WTC11 (cell line): ENCODE measurements around the gene COX10. TPM values are rescaled to one million over a fixed set of nuclear protein-coding genes. Genes with fewer than 3 reads are reported as not detected.

Experiments
- ATAC-seq: fragments of 200-7000 bp; cut with Tn5 transposase; 2 replicates; pipeline ENCODE4 v1.10.0; 2021; ENCODE audit warnings: mild to moderate bottlenecking, moderate library complexity
- CTCF ChIA-PET: fragments of 300-600 bp; sonication (Branson Sonifier 250); formaldehyde crosslinking; loops from one replicate; lab custom pipeline; 2021; ENCODE audit warnings: antibody characterized with exemption; lab: Charles Lee
- POLR2A ChIA-PET: fragments of 350-600 bp; sonication (Branson Sonifier 250); formaldehyde crosslinking; loops from one replicate; lab custom pipeline; 2021; ENCODE audit warnings: antibody characterized with exemption; lab: Charles Lee
- DNase-seq: peaks from one replicate; pipeline ENCODE4 v3.0.0; 2021; ENCODE audit warnings: low spot score
- H3K27ac Mint-ChIP-seq: 2 replicates; pipeline ENCODE4 v1.8.0; 2021; ENCODE audit warnings: mixed read lengths
- H3K27me3 Mint-ChIP-seq: 2 replicates; pipeline ENCODE4 v1.8.0; 2021; ENCODE audit warnings: low read depth, mild to moderate bottlenecking, moderate library complexity, mixed read lengths
- H3K36me3 Mint-ChIP-seq: 2 replicates; pipeline ENCODE4 v1.8.0; 2021; ENCODE audit warnings: mixed read lengths
- H3K4me1 Mint-ChIP-seq: 2 replicates; pipeline ENCODE4 v1.8.0; 2022; ENCODE audit warnings: mixed read lengths
- H3K4me3 Mint-ChIP-seq: 2 replicates; pipeline ENCODE4 v1.8.0; 2021; ENCODE audit warnings: mild to moderate bottlenecking, moderate library complexity, mixed read lengths
- H3K9me3 Mint-ChIP-seq: 2 replicates; pipeline ENCODE4 v1.8.0; 2021; ENCODE audit warnings: mixed read lengths
- CBFB ChIP-seq: sonication (generic); formaldehyde crosslinking; IDR thresholded peaks from 2 replicates; pipeline ENCODE4 v1.8.1; 2022; ENCODE audit warnings: mild to moderate bottlenecking, low read depth, missing genetic modification reagents
- CDX4 ChIP-seq: fragments of 250-450 bp; sonication (Bioruptor Pico); IDR thresholded peaks from 2 replicates; pipeline ENCODE4 v1.9.0; 2021; ENCODE audit warnings: moderate library complexity, mild to moderate bottlenecking, inconsistent platforms, borderline replicate concordance
- CREB1 ChIP-seq: sonication (generic); formaldehyde crosslinking; IDR thresholded peaks from 2 replicates; pipeline ENCODE4 v1.8.0; 2023; ENCODE audit warnings: mild to moderate bottlenecking, missing genetic modification reagents
- CREM ChIP-seq: sonication (generic); formaldehyde crosslinking; IDR thresholded peaks from 2 replicates; pipeline ENCODE4 v1.8.1; 2022; ENCODE audit warnings: mild to moderate bottlenecking, missing genetic modification reagents, moderate library complexity
- E2F5 ChIP-seq: sonication (generic); formaldehyde crosslinking; IDR thresholded peaks from 2 replicates; pipeline ENCODE4 v1.8.1; 2022; ENCODE audit warnings: mild to moderate bottlenecking, moderate library complexity, missing genetic modification reagents
- FOXJ3 ChIP-seq: sonication (generic); formaldehyde crosslinking; IDR thresholded peaks from 2 replicates; pipeline ENCODE4 v1.9.0; 2021; ENCODE audit warnings: missing genetic modification reagents, mild to moderate bottlenecking, borderline replicate concordance
- FOXP1 ChIP-seq: sonication (generic); formaldehyde crosslinking; IDR thresholded peaks from 2 replicates; pipeline ENCODE4 v1.8.0; 2022; ENCODE audit warnings: missing genetic modification reagents, mild to moderate bottlenecking, moderate library complexity, borderline replicate concordance
- GRHL2 ChIP-seq: fragments of 250-450 bp; sonication (Bioruptor Pico); IDR thresholded peaks from 2 replicates; pipeline ENCODE4 v1.8.0; 2022; ENCODE audit warnings: mild to moderate bottlenecking, moderate library complexity; ENCODE audit not compliant: insufficient replicate concordance, severe bottlenecking
- IRF2 ChIP-seq: sonication (generic); formaldehyde crosslinking; IDR thresholded peaks from 2 replicates; pipeline ENCODE4 v1.8.0; 2022; ENCODE audit warnings: low read depth, missing genetic modification reagents, borderline replicate concordance
- NR3C1 ChIP-seq: sonication (generic); formaldehyde crosslinking; conservative IDR thresholded peaks from 2 replicates; pipeline ENCODE4 v1.8.1; 2023; ENCODE audit warnings: low read depth, mild to moderate bottlenecking, missing genetic modification reagents
- ZNF219 ChIP-seq: sonication (generic); formaldehyde crosslinking; IDR thresholded peaks from 2 replicates; pipeline ENCODE4 v1.8.0; 2023; ENCODE audit warnings: missing genetic modification reagents, mild to moderate bottlenecking, borderline replicate concordance
- ZNF232 ChIP-seq: sonication (generic); formaldehyde crosslinking; IDR thresholded peaks from 2 replicates; pipeline ENCODE4 v1.8.0; 2022; ENCODE audit warnings: mild to moderate bottlenecking, missing genetic modification reagents
- ZNF532 ChIP-seq: fragments of 250-450 bp; sonication (Bioruptor Pico); IDR thresholded peaks from 2 replicates; pipeline ENCODE4 v1.9.0; 2021; ENCODE audit warnings: mild to moderate bottlenecking, borderline replicate concordance
- ZSCAN18 ChIP-seq: fragments of 250-450 bp; sonication (Bioruptor Pico); IDR thresholded peaks from 2 replicates; pipeline ENCODE4 v2.1.2; 2022; ENCODE audit warnings: mild to moderate bottlenecking, moderate library complexity
- total RNA-seq: library from RNA; stranded (reverse); gene quantifications from 3 replicates; pipeline ENCODE4 v1.2.3, GENCODE V29; 2021
- TF ChIP-seq, protein P1 (sequence below): sonication (generic); formaldehyde crosslinking; IDR thresholded peaks from 2 replicates; pipeline ENCODE4 v1.8.1; 2023; ENCODE audit warnings: mild to moderate bottlenecking, missing genetic modification reagents
- TF ChIP-seq, protein P2 (sequence below): sonication (generic); formaldehyde crosslinking; IDR thresholded peaks from 2 replicates; pipeline ENCODE4 v1.8.0; 2022; ENCODE audit warnings: mild to moderate bottlenecking, missing genetic modification reagents

Gene COX10
- total RNA-seq, 1 experiment from 2014 or later: 22.0 TPM

DNA sequence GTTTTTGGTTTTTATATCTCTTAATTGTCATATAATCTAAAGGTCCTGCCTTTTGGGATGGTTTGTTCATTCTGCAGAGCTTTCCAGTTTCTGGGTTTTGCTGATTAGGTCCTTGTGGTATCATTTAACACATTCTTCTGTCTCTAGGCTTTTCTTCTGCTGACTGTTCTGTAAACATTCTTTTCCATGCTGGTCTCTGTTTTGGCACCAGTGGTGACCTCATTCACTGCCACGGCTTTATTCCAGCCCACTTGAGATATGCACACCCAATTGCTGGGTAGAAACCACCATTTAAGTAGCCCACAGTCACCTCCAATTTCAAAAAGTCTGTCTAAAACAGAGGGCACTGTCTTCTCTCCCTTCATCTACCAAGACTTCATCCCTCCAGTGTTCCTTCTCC, 31.1 kb upstream of the COX10 start (continued):
- TF ChIP-seq FOXP1 (CRISPR knock-in tag) (no peak), ZNF232 (no peak), ZSCAN18 (no peak)

DNA sequence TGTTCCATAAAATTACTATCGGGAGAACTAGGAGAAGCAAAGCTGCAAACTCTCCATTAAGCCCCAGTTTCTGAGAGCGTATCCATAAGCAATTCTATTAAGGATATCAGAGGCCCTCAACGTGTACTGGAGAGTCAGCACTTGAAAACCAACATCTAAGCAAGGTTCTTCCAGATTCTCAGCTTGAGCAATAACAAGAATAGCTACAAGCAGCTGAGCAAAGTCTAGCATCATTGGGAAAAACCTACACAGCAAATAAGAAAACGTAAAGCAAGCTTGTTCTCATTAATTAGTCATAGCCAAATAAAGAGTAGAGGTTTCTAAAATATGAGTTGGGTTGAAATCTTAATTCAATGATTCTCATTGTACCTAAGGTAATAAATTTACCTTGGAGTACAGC, 26.9 kb upstream of the COX10 start:
- no peaks in the 10 kb centered on the region for H3K9me3 Mint-ChIP-seq
- no peak for DNase-seq
- TF ChIP-seq ZNF219 (CRISPR knock-in tag) (no peak), E2F5 (no peak), IRF2 (CRISPR knock-in tag) (no peak), CREB1 (CRISPR knock-in tag) (no peak), CBFB (no peak), CREM (no peak), FOXJ3 (CRISPR knock-in tag) (no peak), CDX4 (CRISPR knock-in tag) (no peak), ZNF532 (CRISPR knock-in tag) (no peak), GRHL2 (CRISPR knock-in tag) (no peak), NR3C1 (CRISPR knock-in tag) (no peak)
- TF ChIP-seq, protein P1, sequence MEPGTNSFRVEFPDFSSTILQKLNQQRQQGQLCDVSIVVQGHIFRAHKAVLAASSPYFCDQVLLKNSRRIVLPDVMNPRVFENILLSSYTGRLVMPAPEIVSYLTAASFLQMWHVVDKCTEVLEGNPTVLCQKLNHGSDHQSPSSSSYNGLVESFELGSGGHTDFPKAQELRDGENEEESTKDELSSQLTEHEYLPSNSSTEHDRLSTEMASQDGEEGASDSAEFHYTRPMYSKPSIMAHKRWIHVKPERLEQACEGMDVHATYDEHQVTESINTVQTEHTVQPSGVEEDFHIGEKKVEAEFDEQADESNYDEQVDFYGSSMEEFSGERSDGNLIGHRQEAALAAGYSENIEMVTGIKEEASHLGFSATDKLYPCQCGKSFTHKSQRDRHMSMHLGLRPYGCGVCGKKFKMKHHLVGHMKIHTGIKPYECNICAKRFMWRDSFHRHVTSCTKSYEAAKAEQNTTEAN (CRISPR knock-in tag): no peak
- TF ChIP-seq, protein P2, sequence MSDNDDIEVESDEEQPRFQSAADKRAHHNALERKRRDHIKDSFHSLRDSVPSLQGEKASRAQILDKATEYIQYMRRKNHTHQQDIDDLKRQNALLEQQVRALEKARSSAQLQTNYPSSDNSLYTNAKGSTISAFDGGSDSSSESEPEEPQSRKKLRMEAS (CRISPR knock-in tag): no peak
- TF ChIP-seq, all 79 proteins: peak for 0
- ChIA-PET POLR2A (no interaction called here), CTCF (no interaction called here)
- no peaks in the 10 kb centered on the region for H3K27me3 Mint-ChIP-seq
- no peaks in the 10 kb centered on the region for H3K4me1 Mint-ChIP-seq
- ATAC-seq: no peak
- H3K36me3 Mint-ChIP-seq: no peaks in the 10 kb centered on the region
- H3K4me3 Mint-ChIP-seq: no peak overlapping the region
- no peak overlapping the region for H3K27ac Mint-ChIP-seq
